ENCODE measurements around the gene KDM2B.

KDM2B gene

GRCh38 chr12:121507984-121508383 lies 72.8 kb downstream of the KDM2B start:
- no peak overlapping the region for H3K4me3 ChIP-seq (ENCODE audit: low read depth, low read length)
- POLR2A ChIA-PET, result no interaction called here
- TF ChIP-seq, protein P1, sequence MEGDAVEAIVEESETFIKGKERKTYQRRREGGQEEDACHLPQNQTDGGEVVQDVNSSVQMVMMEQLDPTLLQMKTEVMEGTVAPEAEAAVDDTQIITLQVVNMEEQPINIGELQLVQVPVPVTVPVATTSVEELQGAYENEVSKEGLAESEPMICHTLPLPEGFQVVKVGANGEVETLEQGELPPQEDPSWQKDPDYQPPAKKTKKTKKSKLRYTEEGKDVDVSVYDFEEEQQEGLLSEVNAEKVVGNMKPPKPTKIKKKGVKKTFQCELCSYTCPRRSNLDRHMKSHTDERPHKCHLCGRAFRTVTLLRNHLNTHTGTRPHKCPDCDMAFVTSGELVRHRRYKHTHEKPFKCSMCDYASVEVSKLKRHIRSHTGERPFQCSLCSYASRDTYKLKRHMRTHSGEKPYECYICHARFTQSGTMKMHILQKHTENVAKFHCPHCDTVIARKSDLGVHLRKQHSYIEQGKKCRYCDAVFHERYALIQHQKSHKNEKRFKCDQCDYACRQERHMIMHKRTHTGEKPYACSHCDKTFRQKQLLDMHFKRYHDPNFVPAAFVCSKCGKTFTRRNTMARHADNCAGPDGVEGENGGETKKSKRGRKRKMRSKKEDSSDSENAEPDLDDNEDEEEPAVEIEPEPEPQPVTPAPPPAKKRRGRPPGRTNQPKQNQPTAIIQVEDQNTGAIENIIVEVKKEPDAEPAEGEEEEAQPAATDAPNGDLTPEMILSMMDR (IDR thresholded peaks at IDR 0.05; ENCODE audit: insufficient read depth, low read length, missing control alignments), result no peak
- CTCF ChIA-PET, result interaction anchor here (1.4 to 14.6 kb wide), 4 partner anchors 8 to 174 kb away, joined by 3 to 146 read pairs (median 26); no protein-coding TSS in a partner anchor
- no peak for DNase-seq (ENCODE audit: low read depth, low spot score)

DNA sequence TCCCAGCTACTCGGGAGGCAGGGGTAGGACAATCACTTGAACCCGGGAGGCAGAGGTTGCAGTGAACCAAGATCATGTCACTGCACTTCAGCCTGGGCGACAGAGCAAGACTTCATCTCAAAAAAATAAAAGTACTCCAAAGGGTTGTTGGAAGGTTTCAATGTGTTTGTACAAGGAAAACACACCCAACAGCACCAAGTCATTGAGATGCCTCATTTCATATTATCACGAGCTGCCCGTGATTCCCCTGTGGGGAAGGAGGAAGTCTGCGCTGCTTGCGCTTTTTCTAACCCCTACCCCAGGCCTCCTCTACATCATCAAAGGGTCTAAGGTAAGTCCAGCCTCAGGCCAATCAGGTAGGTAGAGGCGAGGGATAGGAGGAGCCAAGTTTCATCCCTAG lies 73.6 kb downstream of the KDM2B start:
- CTCF ChIA-PET, result interaction anchor here (1.2 to 14.6 kb wide), 5 partner anchors 7 to 175 kb away, joined by 3 to 146 read pairs (median 16); no protein-coding TSS in a partner anchor
- H3K4me3 ChIP-seq (ENCODE audit: low read depth, low read length), result no peak overlapping the region
- TF ChIP-seq, protein P1 (IDR thresholded peaks at IDR 0.05; ENCODE audit: insufficient read depth, low read length, missing control alignments), result no peak
- no peak for DNase-seq (ENCODE audit: low read depth, low spot score)
- POLR2A ChIA-PET, result no interaction called here

DNA sequence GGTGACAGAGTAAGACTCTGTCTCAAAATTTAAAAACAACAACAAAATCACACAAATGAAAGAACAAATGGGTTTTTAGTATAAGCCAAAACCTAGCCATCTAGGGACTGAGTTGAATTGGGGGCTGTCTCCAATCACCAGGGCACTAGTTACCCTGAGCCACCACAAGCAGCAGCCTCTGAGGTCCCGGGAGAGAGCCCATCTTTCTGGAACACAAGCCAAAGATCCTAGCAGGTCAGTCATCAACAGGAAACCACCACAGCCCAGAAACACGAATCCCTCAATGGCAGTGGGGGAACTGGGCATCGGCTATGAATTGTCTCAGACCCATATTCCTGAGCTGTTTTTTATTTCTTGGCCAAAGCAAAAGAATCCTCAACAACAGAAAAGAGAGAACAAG lies 75.3 kb downstream of the KDM2B start:
- POLR2A ChIA-PET, result interaction anchor here (0.7 kb wide), 1 partner anchor 72 kb away, joined by 4 read pairs; no protein-coding TSS in a partner anchor
- H3K4me3 ChIP-seq (ENCODE audit: low read depth, low read length), result no peak overlapping the region
- TF ChIP-seq, protein P1 (IDR thresholded peaks at IDR 0.05; ENCODE audit: insufficient read depth, low read length, missing control alignments), result no peak
- CTCF ChIA-PET, result interaction anchor here (0.6 to 14.6 kb wide), 4 partner anchors 14 to 288 kb away, joined by 3 to 146 read pairs (median 10); partner anchors contain the start of gene RHOF
- DNase-seq (ENCODE audit: low read depth, low spot score), result no peak

DNA sequence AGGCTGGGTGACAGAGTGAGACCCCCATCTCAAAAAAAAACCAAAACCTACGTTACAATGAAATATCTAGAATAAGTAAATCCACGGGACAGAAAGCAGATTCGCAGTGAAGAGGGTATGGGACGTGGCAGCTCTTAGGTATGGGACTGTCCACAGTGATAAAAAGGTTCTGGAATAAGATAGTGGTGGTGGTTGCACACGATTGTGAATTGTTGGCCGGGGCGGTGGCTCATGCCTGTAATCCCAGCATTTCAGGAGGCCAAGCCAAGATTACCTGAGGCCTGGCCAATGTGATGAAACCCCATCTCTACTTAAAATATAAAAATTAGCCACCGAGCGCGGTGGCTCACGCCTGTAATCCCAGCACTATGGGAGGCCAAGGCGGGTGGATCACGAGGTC lies 76.3 kb downstream of the KDM2B start:
- TF ChIP-seq, protein P1 (IDR thresholded peaks at IDR 0.05; ENCODE audit: insufficient read depth, low read length, missing control alignments), result no peak
- no peak overlapping the region for H3K4me3 ChIP-seq (ENCODE audit: low read depth, low read length)
- ChIA-PET CTCF (interaction anchor here (1.3 to 14.6 kb wide), 3 partner anchors 13 to 49 kb away, joined by 3 to 146 read pairs (median 4); no protein-coding TSS in a partner anchor), POLR2A (no interaction called here)
- no peak for DNase-seq (ENCODE audit: low read depth, low spot score)

DNA sequence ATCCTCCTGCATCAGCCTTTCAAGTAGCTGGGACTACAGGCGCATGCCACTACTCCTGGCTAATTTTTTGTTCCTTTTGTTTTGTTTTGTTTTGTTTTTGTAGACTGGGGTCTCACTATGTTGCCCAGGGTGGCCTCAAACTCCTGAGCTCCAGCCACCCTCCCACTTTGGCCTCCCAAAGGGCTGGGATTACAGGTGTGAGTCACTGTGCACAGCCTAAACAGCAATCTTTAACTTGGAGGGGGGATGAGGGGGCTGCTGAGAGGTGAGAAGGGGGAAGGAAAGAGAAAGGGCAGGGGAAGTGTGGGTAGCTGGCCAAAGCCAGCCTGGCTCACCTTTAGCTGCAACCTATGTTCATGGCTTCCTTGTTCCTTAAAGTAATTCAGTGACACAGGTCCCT lies 77.4 kb downstream of the KDM2B start:
- DNase-seq (ENCODE audit: low read depth, low spot score), result no peak
- H3K4me3 ChIP-seq (ENCODE audit: low read depth, low read length), result no peak overlapping the region
- ChIA-PET POLR2A (interaction anchor here (0.6 kb wide), 1 partner anchor 76 kb away, joined by 3 read pairs; no protein-coding TSS in a partner anchor), CTCF (interaction anchor here (1.3 to 14.6 kb wide), 7 partner anchors 11 to 181 kb away, joined by 3 to 191 read pairs (median 5); partner anchors contain the start of gene MORN3)
- TF ChIP-seq, protein P1 (IDR thresholded peaks at IDR 0.05; ENCODE audit: insufficient read depth, low read length, missing control alignments), result no peak

GRCh38 chr12:121501946-121502345 lies 78.9 kb downstream of the KDM2B start:
- DNase-seq (ENCODE audit: low read depth, low spot score), result no peak
- H3K4me3 ChIP-seq (ENCODE audit: low read depth, low read length), result no peak overlapping the region
- ChIA-PET POLR2A (no interaction called here), CTCF (interaction anchor here (0.7 to 14.6 kb wide), 9 partner anchors 7 to 183 kb away, joined by 3 to 191 read pairs (median 10); partner anchors contain the start of genes MORN3 and ORAI1)
- TF ChIP-seq, protein P1 (IDR thresholded peaks at IDR 0.05; ENCODE audit: insufficient read depth, low read length, missing control alignments), result no peak
